ENCODE results near the gene RGMA.

RGMA gene

DNA sequence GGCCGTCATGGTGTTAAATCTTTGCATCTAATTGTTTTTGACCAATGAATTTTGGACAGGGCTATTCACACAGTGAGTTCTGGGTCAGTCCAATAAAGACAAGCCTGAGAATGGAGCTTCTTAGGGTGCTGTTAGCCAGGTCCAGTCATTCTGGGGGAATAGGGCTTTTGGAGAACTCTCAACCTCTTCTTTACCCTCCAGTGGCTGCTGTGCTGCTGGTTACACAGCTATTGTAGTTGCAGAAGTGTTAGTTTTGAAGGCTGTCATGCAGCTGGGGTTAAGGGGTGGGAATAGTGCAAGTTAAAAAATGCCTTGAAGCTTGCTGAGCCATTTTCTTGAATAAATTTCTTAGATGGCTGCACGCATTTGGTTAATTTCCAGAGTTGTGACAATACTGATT, 99.0 kb downstream of the RGMA start:
- TF ChIP-seq, protein P1, sequence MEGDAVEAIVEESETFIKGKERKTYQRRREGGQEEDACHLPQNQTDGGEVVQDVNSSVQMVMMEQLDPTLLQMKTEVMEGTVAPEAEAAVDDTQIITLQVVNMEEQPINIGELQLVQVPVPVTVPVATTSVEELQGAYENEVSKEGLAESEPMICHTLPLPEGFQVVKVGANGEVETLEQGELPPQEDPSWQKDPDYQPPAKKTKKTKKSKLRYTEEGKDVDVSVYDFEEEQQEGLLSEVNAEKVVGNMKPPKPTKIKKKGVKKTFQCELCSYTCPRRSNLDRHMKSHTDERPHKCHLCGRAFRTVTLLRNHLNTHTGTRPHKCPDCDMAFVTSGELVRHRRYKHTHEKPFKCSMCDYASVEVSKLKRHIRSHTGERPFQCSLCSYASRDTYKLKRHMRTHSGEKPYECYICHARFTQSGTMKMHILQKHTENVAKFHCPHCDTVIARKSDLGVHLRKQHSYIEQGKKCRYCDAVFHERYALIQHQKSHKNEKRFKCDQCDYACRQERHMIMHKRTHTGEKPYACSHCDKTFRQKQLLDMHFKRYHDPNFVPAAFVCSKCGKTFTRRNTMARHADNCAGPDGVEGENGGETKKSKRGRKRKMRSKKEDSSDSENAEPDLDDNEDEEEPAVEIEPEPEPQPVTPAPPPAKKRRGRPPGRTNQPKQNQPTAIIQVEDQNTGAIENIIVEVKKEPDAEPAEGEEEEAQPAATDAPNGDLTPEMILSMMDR (IDR thresholded peaks at IDR 0.05; ENCODE audit: low read depth, low read length), result no peak
- no peak overlapping the region for H3K4me3 ChIP-seq (replicated peaks in 1 of 2; ENCODE audit: low read depth in 2 of 2, low read length in 2 of 2)
- no peak for DNase-seq (ENCODE audit: low read depth in 2 of 2)

DNA sequence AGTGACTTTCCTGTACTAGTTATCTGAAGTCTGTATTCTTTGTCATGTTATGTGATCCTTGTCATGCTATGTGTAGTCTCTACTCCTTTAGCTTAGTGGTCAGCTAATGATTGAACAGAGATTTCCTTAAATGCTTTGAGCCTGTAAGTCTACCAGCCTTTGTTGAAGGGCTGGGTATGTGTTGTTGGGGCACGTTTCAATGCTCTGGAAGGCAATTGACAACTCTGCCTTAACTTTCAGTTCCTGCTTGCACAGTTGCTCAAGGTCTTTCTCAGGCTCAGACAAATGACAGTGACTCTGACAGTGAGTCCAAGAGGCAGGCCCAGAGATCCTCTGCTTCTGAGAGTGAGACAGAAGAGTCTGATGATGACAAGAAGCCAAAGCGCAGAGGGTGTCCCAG, 99.5 kb downstream of the RGMA start:
- DNase-seq (ENCODE audit: low read depth in 2 of 2), result no peak
- TF ChIP-seq, protein P1 (IDR thresholded peaks at IDR 0.05; ENCODE audit: low read depth, low read length), result no peak
- no peak overlapping the region for H3K4me3 ChIP-seq (replicated peaks in 1 of 2; ENCODE audit: low read depth in 2 of 2, low read length in 2 of 2)

Measured in cardiac fibroblast (primary cell).